Activated CD4-positive, alpha-beta memory T cell treated with anti-CD3 and anti-CD28 coated beads for 36 hours (primary cell): Measurements from ENCODE around the gene GBGT1. TPM values are rescaled to one million over a fixed set of nuclear protein-coding genes. Genes with fewer than 3 reads are reported as not detected.

Source experiments
- CTCF ChIA-PET: fragments of 350-600 bp; sonication (Branson Sonifier 250); formaldehyde crosslinking; loops from one replicate; lab custom pipeline; 2021; ENCODE audit warnings: antibody characterized with exemption, inconsistent platforms; lab: Charles Lee
- POLR2A ChIA-PET: fragments of 350-600 bp; sonication (Branson Sonifier 250); formaldehyde crosslinking; loops from one replicate; lab custom pipeline; 2021; ENCODE audit warnings: antibody characterized with exemption; lab: Charles Lee
- DNase-seq: peaks from one replicate; pipeline ENCODE4 v3.0.0-alpha.2; 2020
- H3K27ac Mint-ChIP-seq: one replicate; pipeline ENCODE4 v1.8.0; 2021; ENCODE audit warnings: mixed read lengths
- H3K27me3 Mint-ChIP-seq: one replicate; pipeline ENCODE4 v1.8.0; 2021; ENCODE audit warnings: mixed read lengths
- H3K36me3 Mint-ChIP-seq: one replicate; pipeline ENCODE4 v1.8.0; 2021; ENCODE audit warnings: mixed read lengths
- H3K4me1 Mint-ChIP-seq: one replicate; pipeline ENCODE4 v1.8.0; 2021; ENCODE audit warnings: low read depth, mixed read lengths
- H3K4me3 Mint-ChIP-seq: one replicate; pipeline ENCODE4 v1.8.0; 2021; ENCODE audit warnings: mild to moderate bottlenecking, mixed read lengths
- H3K9me3 Mint-ChIP-seq: one replicate; pipeline ENCODE4 v1.8.0; 2021; ENCODE audit warnings: mixed read lengths
- intact Hi-C: fragments of 100-400 bp; cut with micrococcal nuclease; formaldehyde crosslinking; loops from one replicate; pipeline ENCODE4 v1.15.1; 2023
- total RNA-seq, 2 experiments: library from RNA; stranded (reverse); gene quantifications; one replicate each; pipeline ENCODE4 v1.2.3, GENCODE V29; 2021

Gene GBGT1
- total RNA-seq, 2 experiments from 2014 or later, result 3.2 to 3.6 TPM

DNA sequence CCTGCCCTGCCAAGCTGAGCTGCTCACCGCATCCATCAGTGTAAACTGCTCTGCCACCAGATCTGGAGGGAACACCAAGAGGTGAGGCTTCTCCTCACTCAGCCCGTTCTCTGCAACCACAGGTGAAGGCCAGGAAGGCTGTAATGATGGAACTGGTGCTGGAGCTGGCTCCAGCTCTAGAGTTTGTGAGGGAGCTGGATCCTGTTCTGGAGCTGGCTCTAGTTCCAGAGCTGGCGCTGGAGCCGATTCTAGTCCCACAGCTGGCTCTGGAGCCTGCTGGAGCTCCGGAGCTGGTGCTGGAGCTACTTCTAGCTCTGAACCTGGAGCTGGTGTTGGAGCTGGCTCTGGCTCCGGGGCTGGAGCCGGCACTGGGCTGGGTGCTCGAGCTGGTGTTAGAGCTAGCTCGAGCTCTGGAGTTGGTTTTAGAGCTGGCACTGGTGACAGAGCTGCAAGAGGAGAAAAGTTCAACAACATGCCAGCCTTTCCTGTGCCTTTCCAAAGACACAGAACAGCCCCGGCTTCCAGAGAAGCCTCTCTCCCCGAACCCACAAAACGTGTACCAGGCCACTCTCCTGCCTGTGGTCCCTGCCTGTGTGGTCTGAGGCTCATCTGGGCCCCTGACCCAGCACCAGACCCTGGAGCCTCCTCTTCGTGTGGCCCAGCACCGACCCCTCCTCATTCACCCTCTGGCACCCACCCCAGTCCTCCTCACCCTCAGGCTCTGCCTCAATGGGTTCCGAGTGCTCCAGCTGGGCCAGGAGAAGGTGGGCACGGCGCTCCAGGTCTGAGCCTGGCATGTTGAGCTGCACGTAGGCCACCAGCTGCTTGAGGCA, 55.5 kb downstream of the GBGT1 start:
- Mint-ChIP-seq H3K9me3 (no peaks in the 10 kb centered on the region), H3K27me3 (no peaks in the 10 kb centered on the region), H3K36me3 (peaks cover 35% of the 10 kb centered on the region), H3K4me1 (peaks cover 18% of the 10 kb centered on the region), H3K4me3 (no peak overlapping the region), H3K27ac (no peak overlapping the region)
- DNase-seq, result no peak
- intact Hi-C loops, result no loop called here
- ChIA-PET POLR2A (interaction anchor here (0.6 kb wide), 1 partner anchor 18 kb away, joined by 3 read pairs; no protein-coding TSS in a partner anchor), CTCF (interaction anchor here (1.1 to 26.8 kb wide), 3 partner anchors 39 to 131 kb away, joined by 3 to 552 read pairs (median 6); no protein-coding TSS in a partner anchor)

DNA sequence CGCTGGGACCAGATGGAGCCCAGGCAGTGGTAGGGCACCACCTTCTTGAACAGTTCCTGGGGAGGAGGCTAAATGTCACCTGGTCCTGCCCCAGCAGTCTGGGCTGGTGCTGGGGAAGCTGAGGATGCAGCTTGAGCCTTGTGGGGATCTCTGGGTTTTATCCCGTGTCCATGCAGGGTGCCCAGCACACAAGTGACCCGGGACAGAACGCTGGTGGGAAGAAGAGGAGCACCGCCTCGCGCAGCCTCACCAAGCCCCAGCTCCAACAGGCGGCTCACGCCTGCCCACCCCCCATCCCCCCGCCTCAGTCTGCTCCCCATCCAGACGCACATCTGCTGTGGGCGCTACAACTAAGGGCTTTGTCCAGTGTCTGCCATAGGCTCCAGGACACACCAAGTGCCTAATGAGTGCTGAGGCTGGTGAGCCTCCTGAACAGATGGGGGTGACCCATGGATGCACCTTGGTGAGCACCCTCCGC, 56.4 kb downstream of the GBGT1 start:
- H3K4me3 Mint-ChIP-seq, result no peak overlapping the region
- intact Hi-C loops, result no loop called here
- POLR2A ChIA-PET, result no interaction called here
- no peaks in the 10 kb centered on the region for H3K27me3 Mint-ChIP-seq
- H3K27ac Mint-ChIP-seq, result no peak overlapping the region
- DNase-seq, result no peak
- peaks cover 40% of the 10 kb centered on the region for H3K36me3 Mint-ChIP-seq
- no peaks in the 10 kb centered on the region for H3K9me3 Mint-ChIP-seq
- peaks cover 9% of the 10 kb centered on the region for H3K4me1 Mint-ChIP-seq
- CTCF ChIA-PET, result interaction anchor here (1.1 to 26.8 kb wide), 2 partner anchors 40 to 130 kb away, joined by 3 to 552 read pairs; no protein-coding TSS in a partner anchor

DNA sequence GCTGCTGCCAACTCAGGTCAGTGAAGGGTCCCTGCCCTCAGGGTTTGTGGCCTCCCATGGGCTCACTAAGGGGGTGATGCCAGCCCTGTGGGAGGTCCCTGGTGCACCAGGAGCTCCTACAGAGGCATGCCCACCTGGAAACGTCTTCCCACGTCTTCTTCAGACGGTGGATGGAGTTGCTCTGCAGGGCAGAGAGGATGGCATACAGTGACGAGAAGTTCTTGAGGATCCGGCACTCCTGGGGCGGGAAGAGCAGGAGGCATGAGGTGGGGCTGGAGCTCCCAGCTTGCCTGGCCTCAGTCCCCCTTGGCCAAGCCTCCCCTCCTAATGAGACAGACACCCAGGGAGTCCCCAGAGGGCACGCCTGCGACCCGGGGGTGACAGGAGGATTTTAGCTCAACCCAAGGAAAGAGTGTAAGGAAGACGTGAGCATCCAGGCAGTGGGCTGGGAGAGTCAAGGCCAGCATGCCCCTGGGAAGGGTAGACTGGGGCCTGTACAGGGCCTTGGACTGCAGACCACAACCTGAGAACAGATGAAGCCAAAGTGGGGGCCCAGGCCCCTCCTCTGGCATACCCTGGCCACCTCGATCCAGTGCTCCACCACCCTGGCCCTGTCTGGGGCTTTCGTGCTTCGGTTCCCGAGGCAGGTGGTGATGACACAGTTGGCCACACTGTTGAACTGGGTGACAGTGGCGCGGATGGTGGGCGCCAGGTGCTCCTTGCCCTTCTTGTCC, 57.0 kb downstream of the GBGT1 start:
- no peak for DNase-seq
- H3K4me1 Mint-ChIP-seq, result peaks cover 7% of the 10 kb centered on the region
- no peaks in the 10 kb centered on the region for H3K27me3 Mint-ChIP-seq
- H3K9me3 Mint-ChIP-seq, result no peaks in the 10 kb centered on the region
- peaks cover 44% of the 10 kb centered on the region for H3K36me3 Mint-ChIP-seq
- POLR2A ChIA-PET, result interaction anchor here (1.0 to 1.9 kb wide), 2 partner anchors 8 to 38 kb away, joined by 3 to 4 read pairs; no protein-coding TSS in a partner anchor
- CTCF ChIA-PET, result interaction anchor here (0.7 to 26.8 kb wide), 4 partner anchors 10 to 74 kb away, joined by 3 to 552 read pairs (median 3); no protein-coding TSS in a partner anchor
- no peak overlapping the region for H3K4me3 Mint-ChIP-seq
- no peak overlapping the region for H3K27ac Mint-ChIP-seq
- intact Hi-C loops, result no loop called here

DNA sequence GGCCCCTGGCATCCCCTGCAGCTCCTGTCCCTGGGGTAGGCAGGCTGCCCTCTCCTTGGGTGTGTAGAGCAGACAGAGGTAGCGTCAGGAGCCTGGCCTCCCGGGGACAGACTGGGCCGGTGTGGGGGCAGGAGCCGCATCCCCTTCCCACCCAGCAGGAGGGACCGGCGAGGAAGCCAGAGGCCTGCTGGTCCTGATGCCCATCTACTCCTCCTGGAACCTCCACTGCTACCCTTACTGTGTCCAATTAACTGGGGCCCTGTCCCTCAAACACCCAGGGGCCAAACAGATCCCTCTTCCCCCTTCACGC, 58.3 kb downstream of the GBGT1 start:
- intact Hi-C loops, result no loop called here
- no peaks in the 10 kb centered on the region for H3K9me3 Mint-ChIP-seq
- H3K36me3 Mint-ChIP-seq, result peaks cover 54% of the 10 kb centered on the region
- DNase-seq, result no peak
- no peak overlapping the region for H3K4me3 Mint-ChIP-seq
- CTCF ChIA-PET, result interaction anchor here (0.7 to 26.8 kb wide), 2 partner anchors 42 to 83 kb away, joined by 3 to 552 read pairs; no protein-coding TSS in a partner anchor
- POLR2A ChIA-PET, result interaction anchor here (1.9 kb wide), 1 partner anchor 9 kb away, joined by 4 read pairs; no protein-coding TSS in a partner anchor
- H3K27me3 Mint-ChIP-seq, result no peaks in the 10 kb centered on the region
- H3K4me1 Mint-ChIP-seq, result peaks cover 7% of the 10 kb centered on the region
- no peak overlapping the region for H3K27ac Mint-ChIP-seq

DNA sequence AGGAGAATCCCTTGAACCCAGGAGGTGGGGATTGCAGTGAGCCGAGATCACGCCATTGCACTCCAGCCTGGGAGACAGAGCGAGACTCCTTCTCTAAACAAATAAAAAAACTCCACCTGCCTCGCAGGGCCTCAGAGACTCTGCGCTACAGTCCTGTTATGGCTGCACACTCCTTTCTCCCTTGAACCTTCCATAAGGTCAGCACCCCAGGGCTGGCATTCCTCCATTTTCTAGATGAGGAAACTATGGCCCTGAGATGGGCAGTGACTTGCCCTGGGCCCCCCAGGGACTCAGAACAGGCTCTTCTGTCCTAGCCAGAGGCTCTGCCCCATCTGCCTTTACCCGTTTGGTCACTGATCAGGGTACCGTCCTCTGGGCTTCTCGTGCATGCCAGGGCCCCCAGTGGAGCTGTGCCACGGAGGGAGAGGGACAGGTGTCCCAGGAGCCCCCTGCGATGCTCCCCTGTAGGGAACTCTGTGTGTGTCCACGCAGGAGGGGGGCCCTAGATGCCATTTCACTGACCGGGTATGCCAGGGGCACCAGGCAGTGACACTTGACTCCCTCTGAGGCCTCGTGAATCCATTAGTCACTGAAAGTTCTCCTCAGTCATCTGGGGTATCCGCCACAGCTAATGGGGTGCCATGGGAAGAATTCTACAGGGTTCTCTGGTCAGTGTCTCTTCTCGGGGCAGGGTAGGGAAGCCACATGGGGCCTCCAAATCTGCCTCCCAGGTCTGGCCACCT, 58.8 kb downstream of the GBGT1 start:
- Mint-ChIP-seq H3K4me1 (peaks cover 1% of the 10 kb centered on the region), H3K4me3 (no peak overlapping the region), H3K36me3 (peaks cover 54% of the 10 kb centered on the region), H3K27ac (no peak overlapping the region), H3K27me3 (no peaks in the 10 kb centered on the region), H3K9me3 (no peaks in the 10 kb centered on the region)
- ChIA-PET POLR2A (interaction anchor here (1.9 kb wide), 1 partner anchor 10 kb away, joined by 4 read pairs; no protein-coding TSS in a partner anchor), CTCF (interaction anchor here (0.7 to 26.8 kb wide), 3 partner anchors 16 to 83 kb away, joined by 3 to 552 read pairs (median 5); partner anchors contain the start of gene RALGDS)
- intact Hi-C loops, result no loop called here
- DNase-seq, result no peak

DNA sequence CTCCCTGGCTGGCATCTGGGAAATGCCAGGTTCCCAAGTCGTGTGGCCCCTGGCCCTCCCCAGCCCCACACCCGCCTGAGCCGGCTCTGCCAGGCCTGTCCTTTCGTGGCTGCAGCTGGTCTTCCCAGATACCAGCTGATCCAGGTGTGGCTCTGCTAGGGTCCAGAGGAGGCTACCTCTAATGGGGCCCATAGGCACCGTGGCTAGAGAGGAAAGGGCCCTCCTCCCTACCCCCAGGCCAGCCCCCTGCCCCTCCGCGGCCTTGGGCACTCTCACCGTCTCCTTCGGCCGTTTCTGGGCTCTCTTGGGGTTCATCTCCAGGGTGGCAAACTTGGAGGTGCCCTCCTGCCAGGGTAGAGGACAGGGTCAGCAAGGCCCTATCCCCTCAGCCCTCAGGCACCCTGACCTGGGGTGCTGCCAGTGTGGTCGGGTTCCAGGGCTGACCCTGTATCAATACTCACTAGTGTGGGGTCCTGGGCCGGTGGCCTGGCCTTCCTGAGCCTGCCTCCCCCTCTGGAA, 59.7 kb downstream of the GBGT1 start:
- H3K36me3 Mint-ChIP-seq, result peaks cover 55% of the 10 kb centered on the region
- H3K9me3 Mint-ChIP-seq, result no peaks in the 10 kb centered on the region
- no peak overlapping the region for H3K4me3 Mint-ChIP-seq
- H3K27me3 Mint-ChIP-seq, result no peaks in the 10 kb centered on the region
- DNase-seq, result no peak
- intact Hi-C loops, result loop anchor here (1.0 kb wide), 2 partner anchors 40 to 44 kb away; no protein-coding TSS in a partner anchor
- POLR2A ChIA-PET, result no interaction called here
- no peaks in the 10 kb centered on the region for H3K4me1 Mint-ChIP-seq
- CTCF ChIA-PET, result interaction anchor here (0.9 to 26.8 kb wide), 6 partner anchors 10 to 55 kb away, joined by 3 to 552 read pairs (median 4); partner anchors contain the start of gene RALGDS
- no peak overlapping the region for H3K27ac Mint-ChIP-seq

DNA sequence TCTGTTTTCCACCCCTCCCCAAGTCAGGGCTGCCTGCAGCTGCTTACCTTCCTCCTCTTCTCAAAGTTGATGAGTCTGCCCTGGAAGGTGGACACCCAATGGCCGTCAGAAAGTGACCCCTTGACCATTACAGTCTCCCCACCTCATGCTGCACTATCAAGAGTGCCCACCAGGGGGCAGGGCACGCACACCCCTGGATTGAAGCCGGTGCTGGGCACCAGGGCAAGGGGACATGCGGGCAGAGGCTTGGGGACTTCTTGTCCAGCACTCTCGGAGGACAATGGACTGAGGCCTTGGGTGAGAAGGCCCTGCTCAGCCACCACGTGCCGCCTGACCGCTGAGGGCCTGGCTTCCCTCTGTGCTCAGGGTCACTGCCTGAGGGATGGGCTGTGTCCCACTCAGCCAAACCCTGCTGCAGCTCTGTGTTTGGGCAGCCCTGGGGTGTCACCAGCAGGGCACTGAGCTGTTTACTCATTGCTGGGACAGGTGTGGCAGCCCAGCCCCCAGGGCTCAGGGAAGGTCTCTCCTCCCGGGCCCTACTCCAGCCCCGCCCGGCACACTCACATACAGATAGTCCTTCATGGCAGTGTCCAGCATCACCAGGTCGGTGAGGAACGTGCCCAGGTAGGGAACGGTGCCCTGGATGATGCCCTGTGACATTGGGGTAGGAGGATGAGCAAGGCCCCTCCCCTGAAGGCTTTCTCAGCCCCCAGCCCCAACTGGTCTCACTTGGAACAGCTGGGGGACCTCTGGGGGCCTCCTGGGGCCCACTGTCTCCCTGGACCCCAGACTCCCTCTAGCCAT, 60.3 kb downstream of the GBGT1 start:
- H3K36me3 Mint-ChIP-seq, result peaks cover 61% of the 10 kb centered on the region
- POLR2A ChIA-PET, result no interaction called here
- no peaks in the 10 kb centered on the region for H3K27me3 Mint-ChIP-seq
- intact Hi-C loops, result loop anchor here (1.0 kb wide), 2 partner anchors 41 to 45 kb away; no protein-coding TSS in a partner anchor
- H3K4me3 Mint-ChIP-seq, result no peak overlapping the region
- CTCF ChIA-PET, result interaction anchor here (0.6 to 26.8 kb wide), 9 partner anchors 8 to 72 kb away, joined by 3 to 552 read pairs (median 4); partner anchors contain the start of genes GTF3C5 and RALGDS
- H3K27ac Mint-ChIP-seq, result peak overlapping the region; percentile 44
- no peaks in the 10 kb centered on the region for H3K9me3 Mint-ChIP-seq
- DNase-seq, result peak; percentile 63
- no peaks in the 10 kb centered on the region for H3K4me1 Mint-ChIP-seq

Other genes starting within 250 kb of the GBGT1 start
- gene TSC1, start 219.3 kb downstream of the GBGT1 start, total RNA-seq, result 10 to 100 TPM; 19.6 to 23.6 TPM
- not detected for gene GFI1B, start 185.2 kb downstream of the GBGT1 start, total RNA-seq
- 10 to 100 TPM; 80.3 to 81.2 TPM for gene GTF3C5, start 132.9 kb downstream of the GBGT1 start, total RNA-seq
- 1 to 10 TPM in 1 of 2 experiments, under 1 TPM in 1; 0.88 to 1.0 TPM for gene CEL, start 101.9 kb downstream of the GBGT1 start, total RNA-seq
- gene RALGDS, start 42.7 kb downstream of the GBGT1 start, total RNA-seq, result 10 to 100 TPM; 65.4 TPM
- gene OBP2B, start 45.3 kb upstream of the GBGT1 start, total RNA-seq, result not detected
- gene ABO, start 111.3 kb upstream of the GBGT1 start, total RNA-seq, result not detected
- gene SURF6, start 172.3 kb upstream of the GBGT1 start, total RNA-seq, result 10 to 100 TPM; 16.9 to 18.2 TPM
- gene MED22, start 184.2 kb upstream of the GBGT1 start, total RNA-seq, result 10 to 100 TPM; 20.8 to 20.9 TPM
- gene RPL7A, start 184.3 kb upstream of the GBGT1 start, total RNA-seq, result 1,000 to 10,000 TPM; 3,340 to 3,454 TPM
- gene SURF1, start 192.6 kb upstream of the GBGT1 start, total RNA-seq, result 10 to 100 TPM; 24.7 to 26.0 TPM
- 10 to 100 TPM; 12.5 to 15.5 TPM for gene SURF2, start 192.6 kb upstream of the GBGT1 start, total RNA-seq
- gene SURF4, start 212.1 kb upstream of the GBGT1 start, total RNA-seq, result 100 to 1,000 TPM; 358 to 368 TPM
- gene STKLD1, start 212.5 kb upstream of the GBGT1 start, total RNA-seq, result under 1 TPM; 0.69 to 0.90 TPM